HG03520 (cell line): ENCODE data around the gene YES1.
"Not testable (repeated sequence)": the region's sequence is repeated elsewhere in the genome, so short reads cannot be mapped to it uniquely, and the experiment has no call there.

Source experiments
- ATAC-seq: cut with Tn5 transposase; IDR thresholded peaks from one replicate; pipeline ENCODE4 v1.9.1; 2021; ENCODE audit warnings: mild to moderate bottlenecking, moderate library complexity; ENCODE audit not compliant: unreplicated experiment

The YES1 gene

DNA sequence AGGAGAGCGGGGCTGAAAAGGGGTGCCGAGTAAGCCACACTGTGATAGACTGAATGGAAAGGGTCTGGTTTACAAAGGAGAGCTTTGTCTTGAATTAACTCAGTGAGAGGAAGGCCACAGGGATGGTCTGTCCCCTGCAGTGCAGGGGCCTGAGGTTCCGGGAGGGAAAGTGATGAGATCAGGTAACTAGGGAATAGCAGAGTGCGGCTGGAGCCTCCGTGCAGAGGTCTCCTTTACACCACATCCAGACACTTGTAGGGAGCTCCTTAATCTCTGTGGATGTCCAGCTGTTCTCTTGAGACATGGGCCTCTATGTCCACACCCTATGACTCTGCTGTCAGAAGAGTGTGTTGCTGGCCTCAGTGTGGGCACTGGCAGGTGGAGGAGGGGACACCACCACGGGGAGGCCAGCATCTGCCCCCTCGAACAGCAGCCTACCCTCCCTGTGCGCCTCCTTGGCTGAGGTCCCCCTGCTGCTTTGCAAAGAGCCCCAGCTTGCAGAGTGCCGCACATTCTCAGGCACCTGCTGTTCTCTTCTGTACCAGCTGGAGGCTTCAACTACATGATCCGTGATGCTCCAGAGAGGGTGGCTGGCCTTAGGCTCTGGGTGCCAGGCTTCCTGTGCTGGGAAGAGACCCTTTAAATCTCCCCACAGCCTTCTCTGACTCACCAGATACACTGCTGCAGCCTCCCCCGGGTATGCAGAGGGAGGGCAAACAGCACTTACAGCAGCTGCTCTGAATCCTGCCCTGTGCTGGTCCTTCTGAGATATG is 125.5 kb downstream of the YES1 start:
- no peak for ATAC-seq

DNA sequence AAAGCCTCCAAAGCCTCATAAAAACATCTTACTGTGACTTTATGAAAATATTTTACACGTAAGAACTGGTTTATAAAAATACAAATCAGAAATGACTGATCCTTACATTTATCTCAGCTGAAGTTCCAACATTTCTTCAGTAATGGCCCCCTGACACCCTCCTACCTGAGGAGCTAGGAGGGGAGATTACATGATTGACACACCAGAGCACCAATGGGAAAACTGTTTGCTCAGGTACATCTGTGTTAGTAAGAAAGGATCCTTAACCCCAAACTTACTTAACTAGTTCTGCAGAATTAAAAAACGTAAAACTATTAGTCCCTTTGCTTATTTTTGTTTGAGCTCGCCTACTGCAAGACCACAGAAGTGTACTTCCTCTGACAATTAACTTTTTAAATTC is 126.6 kb downstream of the YES1 start:
- ATAC-seq = no peak

DNA sequence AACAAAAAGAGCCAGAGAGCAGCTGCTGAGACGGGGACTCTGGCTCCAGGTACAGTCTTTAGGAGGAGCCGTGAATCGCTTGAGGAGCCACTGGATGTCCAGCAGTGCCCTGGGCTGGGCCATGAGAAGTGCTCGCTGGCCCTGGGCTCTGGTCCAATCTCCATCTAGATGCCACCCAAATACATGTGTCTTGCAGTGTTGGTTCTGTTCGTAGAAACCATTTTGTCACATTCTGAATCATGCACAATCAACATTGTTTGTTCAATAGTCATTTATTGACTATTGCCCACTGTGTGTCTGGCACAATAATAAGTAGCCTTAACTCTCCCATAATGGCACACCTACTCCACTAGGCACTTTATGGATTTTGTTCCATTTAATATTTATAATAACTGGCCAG is 128.5 kb downstream of the YES1 start:
- ATAC-seq = no peak

DNA sequence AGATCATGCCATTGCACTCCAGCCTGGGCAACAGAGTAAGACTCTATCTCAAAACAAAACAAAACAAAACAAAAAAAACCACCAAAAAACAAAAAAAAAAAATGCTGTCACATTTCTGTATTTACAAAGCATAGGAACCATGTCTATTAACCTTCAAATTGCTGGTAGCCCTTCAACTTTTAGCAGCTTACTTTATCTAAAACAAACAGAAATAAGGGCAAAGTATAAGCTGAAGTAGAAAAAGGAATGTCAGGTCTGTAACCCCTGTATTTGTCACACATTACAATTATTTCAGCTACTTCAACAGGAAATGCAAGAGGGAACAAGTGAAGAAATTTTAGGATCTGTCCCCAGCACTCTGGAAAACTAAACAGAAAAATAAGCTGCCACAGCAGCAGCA is 129.2 kb downstream of the YES1 start:
- no peak for ATAC-seq

DNA sequence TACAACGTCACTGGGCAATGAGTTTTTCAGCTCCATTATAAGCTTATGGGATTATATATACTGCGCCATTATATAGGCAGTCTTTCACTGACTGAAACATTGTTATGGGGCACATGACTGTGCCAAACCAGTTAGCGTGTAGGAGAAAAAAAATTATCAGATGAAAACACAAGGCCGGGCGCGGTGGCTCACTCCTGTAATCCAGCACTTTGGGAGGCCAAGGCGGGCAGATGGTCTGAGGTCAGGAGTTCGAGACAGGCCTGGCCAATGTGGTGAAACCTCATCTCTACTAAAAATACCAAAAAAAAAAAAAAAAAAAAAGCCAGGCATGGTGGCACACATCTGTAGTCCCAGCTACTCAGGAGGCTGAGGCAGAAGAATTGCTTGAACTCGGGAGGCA is 129.6 kb downstream of the YES1 start:
- ATAC-seq = not testable (repeated sequence)

DNA sequence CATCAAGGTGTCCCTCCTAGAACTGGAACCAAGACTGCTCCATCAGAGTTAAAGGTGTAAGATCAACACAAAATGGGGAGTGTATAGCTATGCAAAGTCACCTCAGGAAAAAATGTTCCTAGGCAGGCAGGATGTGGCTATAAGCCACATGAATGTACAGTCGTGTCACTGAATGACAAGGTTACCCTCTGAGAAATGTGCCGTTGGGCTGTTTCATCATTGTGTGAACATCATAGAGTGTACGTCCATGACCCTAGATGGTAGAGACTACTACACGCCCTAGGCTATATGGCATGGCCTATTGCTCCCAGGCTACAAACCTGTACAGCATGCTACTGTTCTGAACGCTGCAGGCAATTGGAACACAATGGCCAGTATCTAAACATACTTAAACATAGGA is 130.1 kb downstream of the YES1 start:
- no peak for ATAC-seq

DNA sequence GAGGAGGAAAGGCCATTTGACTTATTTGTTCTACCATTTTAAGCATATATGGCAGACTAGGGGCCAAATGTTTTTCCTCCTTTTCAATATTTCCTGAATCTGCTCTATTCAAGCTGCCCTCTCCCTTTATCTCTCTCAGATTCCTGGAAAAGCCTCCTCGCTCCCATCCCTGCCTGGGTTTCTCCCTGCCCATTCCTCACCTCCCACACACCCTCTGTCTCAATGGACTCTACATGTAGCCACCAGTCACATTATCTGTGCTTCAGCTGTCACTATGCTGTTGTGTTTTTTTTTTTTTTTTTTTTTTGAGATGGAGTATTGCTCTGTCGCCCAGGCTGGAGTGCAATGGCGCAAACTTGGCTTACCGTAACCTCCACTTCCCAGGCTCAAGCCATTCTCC is 131.7 kb downstream of the YES1 start:
- ATAC-seq = no peak

DNA sequence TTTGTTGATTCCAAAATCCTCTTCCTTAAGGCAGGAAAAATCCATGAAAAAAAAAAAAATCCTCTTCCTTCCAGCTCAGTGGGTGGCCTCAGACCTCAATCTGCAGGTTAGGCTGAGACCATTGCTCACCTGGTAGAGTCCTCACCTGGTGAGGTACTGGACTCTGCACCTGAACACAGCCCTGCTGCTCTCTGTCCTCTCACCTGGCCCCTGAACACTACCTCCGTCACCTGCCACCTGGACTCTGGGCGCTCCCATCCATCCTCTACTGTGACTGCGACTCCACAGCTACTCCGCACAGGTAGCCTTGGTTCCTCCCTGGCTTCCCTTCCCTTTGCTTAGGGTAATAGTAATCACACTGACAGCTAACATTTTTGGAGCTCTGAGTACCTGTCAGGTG is 132.5 kb downstream of the YES1 start:
- ATAC-seq = no peak

DNA sequence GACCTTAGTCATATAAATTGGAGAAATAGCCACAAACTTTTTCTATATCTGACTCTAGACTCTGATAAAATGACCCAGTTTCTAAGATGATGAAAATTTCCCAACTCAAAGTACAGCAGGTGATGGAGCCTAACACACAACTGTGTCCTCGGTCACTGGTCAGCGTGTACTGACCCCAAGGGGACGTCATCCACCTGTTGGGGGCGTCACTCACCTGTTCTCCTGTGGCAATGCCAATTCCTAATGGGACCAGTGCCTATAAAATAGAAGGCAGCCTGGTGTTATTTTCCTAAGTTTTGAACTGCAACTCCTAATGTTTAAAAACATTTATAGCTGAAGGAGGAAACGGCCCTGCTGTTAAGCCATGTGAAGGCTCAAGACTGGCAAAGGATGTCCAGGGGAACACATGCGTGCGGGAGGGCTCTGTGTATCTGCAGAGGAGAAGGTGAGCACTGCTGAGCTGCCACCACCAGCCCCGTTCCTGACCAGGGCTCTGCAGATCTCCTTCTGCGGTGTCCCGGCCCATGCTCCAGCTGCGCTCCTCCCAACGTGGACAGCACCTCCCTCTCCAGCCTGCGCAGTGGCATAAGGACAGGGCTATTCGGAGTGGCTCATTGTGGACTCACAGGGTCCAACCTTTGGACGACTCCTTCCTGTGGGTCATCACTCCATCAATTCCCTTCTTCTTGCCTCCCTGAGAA is 133.4 kb downstream of the YES1 start:
- no peak for ATAC-seq

DNA sequence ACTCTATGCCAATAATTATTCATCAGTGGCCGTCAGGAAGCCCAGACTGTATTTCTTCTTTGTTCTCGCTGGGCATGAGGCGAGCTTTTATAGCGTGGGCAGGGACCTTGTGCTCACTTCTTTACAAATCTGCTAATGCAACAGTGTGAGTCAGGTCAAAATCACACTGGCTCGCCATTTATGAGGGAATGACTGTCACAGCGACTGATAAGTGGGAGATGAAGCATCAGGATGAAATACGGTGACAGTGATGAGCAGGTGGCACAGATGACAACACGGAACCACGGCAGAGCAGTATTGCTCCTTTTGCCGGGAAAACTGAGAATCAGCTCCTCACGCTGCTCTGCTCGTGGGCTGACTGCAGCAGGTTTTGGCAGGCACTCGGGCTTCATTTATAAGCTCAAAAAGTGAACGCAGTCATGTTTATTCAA is 134.1 kb downstream of the YES1 start:
- no peak for ATAC-seq

DNA sequence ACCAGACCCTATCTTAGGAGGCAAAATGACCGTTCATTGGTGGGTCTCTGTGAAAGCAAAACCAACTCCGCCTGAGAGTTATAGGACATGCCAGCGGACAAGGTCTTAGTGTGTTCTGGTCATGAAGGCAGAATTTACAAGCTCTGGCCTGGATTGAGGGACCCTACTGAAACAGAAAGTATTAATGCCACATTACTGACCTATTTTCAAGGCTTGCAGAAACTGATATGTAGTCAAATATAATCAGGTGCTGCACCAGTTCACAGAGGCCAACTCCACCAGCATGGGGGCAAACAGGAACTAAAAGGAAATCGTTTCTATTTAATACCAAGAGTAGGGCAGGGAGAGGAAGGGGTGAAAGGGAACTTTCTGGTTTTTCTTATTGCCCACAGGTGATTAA is 134.9 kb downstream of the YES1 start:
- no peak for ATAC-seq

DNA sequence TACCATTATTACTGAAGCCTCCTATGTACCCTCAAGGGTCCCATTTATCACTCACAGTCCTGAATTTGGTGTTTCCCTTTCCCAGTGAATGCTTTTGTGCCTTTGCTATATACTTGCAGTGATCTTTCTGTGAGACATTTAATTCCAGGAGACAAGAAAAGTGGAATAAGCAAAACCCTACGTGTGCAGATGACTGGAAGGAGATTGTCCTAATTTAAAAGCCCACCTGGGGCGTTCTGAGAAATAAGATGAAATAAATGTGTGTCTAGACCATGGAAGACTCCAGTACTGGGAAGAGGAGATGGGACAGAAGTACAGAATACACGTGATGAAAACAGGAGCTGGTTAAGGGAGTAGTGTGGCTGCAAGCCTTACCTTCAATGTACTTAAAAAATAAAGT is 135.3 kb downstream of the YES1 start:
- no peak for ATAC-seq

DNA sequence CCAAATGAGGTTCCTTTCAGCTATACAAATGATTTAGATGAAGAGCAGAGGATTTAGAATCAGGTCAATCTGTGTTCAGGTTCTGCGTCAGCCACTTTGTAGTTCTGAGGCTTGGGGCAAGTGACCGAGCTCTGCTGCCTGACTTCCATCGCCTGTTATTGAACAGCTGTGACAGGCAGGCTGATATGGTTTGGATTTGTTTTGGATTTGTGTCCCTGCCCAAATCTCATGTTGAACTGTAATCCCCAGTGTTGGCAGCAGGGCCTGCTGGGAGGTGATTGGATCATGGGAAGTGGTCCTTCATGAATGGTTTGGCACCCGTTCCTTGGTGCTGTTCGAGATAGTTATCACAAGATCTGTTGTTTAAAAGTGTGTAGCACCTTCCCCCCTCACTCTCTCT is 136.0 kb downstream of the YES1 start:
- no peak for ATAC-seq

DNA sequence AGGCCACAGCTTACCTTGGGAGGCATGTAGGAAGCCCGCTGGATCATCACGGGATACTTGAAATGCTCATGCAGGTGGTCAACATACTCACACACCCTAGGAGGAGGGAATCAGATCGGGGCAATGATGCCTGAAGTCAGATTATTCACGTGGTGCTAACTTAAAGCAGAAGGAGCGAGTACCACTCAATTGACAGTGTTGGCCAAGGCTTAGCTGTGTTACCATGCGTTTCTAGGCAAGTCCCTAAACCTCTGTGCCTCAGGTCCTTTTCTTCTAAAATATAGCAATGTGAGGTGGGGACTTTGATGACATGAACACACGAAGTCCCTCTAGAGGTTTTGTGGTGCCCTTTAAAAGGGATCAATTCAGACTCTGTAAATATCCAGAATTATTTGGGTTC is 136.7 kb downstream of the YES1 start:
- ATAC-seq = no peak

DNA sequence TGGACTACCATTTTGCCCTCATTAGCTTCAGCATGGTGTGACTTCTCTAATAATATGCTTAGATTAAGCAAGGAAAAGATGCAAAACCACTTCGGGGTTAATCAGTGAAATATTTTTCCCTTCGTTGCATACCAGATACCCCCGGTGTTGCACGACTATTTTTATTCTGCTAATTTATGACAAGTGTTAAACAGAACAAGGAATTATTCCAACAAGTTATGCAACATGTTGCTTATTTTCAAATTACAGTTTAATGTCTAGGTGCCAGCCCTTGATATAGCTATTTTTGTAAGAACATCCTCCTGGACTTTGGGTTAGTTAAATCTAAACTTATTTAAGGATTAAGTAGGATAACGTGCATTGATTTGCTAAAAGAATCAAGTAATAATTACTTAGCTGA is 138.3 kb downstream of the YES1 start:
- no peak for ATAC-seq

DNA sequence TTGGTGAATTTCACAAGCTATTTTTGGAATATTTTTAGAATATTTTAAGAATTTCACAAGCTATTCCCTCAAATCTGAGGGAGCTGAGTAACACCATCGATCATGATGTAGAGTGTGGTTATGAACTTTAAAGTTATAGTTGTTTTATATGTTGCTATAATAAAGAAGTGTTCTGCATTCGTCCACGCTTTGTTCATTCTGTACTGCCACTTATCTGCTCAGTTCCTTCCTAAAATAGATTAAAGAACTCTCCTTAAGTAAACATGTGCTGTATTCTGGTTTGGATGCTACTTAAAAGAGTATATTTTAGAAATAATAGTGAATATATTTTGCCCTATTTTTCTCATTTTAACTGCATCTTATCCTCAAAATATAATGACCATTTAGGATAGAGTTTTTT is 138.7 kb downstream of the YES1 start:
- no peak for ATAC-seq
